ENCODE results near the gene IRAK2. TPM values are rescaled to one million over a fixed set of nuclear protein-coding genes. Genes with fewer than 3 reads are reported as not detected.
"Not testable (repeated sequence)": the region's sequence is repeated elsewhere in the genome, so short reads cannot be mapped to it uniquely, and the experiment has no call there.

IRAK2 gene
- total RNA-seq, 2 donors from 2014 or later, result 1.7 to 3.4 TPM

GRCh38 chr3:10155123-10155472 lies 9.6 kb upstream of the IRAK2 start:
- ATAC-seq (no peak), DNase-seq (no peak)
- intact Hi-C loops (cut with DNase I, micrococcal nuclease), result no loop called here

DNA sequence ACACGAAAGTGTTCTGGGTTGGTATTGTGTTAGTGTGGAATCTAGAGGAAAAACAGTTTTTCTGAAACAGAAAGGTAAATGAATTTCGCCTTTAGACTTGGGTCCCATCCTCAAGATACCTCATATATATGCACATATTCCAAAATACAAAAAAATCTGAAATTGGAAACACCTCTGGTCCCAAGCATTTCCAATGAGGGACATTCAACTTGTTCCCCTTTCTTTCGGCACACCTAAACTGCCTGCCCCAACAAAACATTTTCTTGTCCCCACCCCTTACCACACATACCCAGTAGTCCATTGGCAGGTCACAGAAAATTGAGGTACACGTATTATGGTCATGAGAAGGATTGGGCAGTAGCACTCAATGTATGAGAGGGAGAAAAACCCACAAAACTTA lies 9.1 kb upstream of the IRAK2 start:
- DNase-seq (no peak), ATAC-seq (no peak)
- intact Hi-C loops (cut with DNase I, micrococcal nuclease), result no loop called here

DNA sequence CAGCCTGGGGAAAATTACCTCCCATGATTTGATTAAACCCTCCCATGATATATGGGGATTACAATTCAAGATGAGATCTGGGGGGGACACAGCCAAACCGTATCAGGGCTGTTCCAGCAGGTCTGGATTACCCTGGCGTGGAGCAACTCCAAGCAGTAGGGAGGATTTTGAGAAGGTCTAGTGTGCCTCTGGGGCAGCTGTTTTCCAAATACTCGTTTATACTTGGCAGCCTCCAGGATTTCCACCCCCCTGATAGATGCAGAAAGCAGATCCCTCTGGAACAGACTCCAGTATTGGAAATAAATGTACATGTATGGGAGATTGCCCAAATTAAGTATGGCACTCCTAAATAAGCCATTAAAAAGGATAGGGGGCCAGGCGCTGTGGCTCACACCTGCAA lies 7.7 kb upstream of the IRAK2 start:
- ATAC-seq (no peak), DNase-seq (no peak)
- intact Hi-C loops (cut with DNase I, micrococcal nuclease), result no loop called here

DNA sequence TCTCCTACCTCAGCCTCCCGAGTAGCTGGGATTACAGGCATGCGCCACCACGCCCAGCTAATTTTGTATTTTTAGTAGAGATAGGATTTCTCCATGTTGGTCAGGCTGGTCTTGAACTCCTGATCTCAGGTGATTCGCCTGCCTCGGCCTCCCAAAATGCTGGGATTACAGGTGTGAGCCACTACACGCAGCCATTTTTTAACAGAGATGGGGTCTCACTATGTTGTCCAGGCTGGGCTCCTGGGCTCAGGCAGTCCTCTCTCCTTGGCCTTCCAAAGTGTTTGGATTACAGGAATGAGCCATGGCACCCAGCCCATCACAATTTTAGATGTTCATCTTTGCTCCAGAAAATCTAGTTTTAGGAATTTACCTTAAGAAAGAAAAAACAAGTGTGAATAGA lies 6.2 kb upstream of the IRAK2 start:
- DNase-seq; intact Hi-C loops (cut with DNase I, micrococcal nuclease); ATAC-seq: not testable (repeated sequence)

DNA sequence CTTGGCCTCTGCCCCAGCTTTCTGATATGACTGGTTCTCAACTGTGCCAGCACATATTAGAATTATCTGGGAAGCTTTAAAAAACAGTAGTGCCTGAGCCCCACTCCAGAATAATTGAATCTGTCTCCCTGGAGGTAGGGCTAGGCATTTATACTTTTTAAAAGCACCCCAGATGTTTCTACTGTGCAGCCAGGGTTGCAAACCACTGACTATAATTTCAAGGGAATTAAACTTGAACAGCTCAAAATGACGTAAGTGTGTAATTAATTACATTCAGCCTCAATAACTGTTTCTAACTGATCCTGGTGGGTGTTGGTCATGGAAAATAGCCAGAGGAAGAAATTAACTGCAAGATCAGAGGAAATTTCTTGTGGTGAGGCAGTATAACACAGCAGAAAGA lies 4.4 kb upstream of the IRAK2 start:
- ATAC-seq, result no peak
- intact Hi-C loops (cut with DNase I, micrococcal nuclease), result no loop called here
- no peak for DNase-seq

DNA sequence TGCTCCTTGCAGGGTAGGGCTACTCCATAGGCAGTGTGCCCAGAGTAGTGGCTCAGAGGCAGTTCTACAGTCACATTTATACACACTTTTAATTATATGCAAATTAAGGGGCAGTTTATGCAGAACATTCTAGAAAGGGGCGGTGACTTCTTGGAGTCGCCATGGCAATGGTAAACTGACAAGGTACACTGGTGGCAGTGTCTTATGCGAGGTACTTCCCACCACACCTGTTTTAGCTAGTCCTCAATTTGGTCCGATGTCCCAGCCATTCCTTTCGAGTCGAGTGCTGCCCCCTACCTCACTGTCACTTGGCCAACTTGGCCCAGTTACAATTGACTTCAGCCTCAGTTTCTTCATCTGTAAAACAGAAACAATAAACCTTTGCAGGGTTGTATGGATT lies 3.8 kb upstream of the IRAK2 start:
- intact Hi-C loops (cut with DNase I, micrococcal nuclease), result no loop called here
- no peak for ATAC-seq
- DNase-seq, result no peak

DNA sequence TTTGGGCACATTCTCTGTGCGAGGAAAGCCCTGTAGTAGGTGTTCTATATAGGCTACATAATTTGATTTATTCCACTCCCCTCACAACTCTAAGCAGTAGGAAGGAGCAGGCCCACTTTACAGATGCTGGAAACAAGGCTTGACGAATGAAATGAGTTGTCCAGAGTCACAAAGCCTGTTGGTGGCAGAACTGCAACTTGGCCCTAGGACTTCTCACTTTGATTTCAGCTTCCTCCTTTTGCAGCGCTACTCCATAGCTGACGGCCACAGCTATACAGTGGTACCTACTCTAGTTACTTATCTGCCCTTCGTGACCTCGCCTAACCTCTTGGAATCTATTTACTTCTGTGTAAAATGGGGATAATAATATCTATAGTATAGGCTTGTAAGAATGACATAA lies 2.5 kb upstream of the IRAK2 start:
- no peak for ATAC-seq
- DNase-seq, result no peak
- intact Hi-C loops (cut with DNase I, micrococcal nuclease), result no loop called here

DNA sequence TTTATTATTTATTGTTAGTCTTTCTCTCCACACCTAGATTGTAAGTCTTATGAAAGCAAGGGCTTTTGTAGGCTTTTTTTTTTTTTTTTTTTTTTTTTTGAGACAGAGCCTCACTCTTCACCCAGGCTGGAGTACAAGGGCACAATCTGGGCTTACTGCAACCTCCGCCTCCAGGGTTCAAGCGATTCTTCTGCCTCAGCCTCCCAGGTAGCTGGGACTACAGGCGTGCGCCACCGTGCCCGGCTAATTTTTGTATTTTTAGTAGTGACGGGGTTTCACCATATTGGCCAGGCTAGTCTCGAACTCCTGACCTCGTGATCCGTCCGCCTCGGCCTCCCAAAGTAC lies 546 bp upstream of the IRAK2 start:
- intact Hi-C loops (cut with DNase I, micrococcal nuclease), result loop anchor here in 1 of 2 donors (2.0 kb wide), 1 partner anchor 61 kb away; no protein-coding TSS in a partner anchor
- not testable (repeated sequence) for DNase-seq, ATAC-seq

GRCh38 chr3:10166213-10166604 lies 1.5 kb downstream of the IRAK2 start:
- no peak for ATAC-seq
- intact Hi-C loops (cut with DNase I, micrococcal nuclease), result no loop called here
- no peak for DNase-seq

DNA sequence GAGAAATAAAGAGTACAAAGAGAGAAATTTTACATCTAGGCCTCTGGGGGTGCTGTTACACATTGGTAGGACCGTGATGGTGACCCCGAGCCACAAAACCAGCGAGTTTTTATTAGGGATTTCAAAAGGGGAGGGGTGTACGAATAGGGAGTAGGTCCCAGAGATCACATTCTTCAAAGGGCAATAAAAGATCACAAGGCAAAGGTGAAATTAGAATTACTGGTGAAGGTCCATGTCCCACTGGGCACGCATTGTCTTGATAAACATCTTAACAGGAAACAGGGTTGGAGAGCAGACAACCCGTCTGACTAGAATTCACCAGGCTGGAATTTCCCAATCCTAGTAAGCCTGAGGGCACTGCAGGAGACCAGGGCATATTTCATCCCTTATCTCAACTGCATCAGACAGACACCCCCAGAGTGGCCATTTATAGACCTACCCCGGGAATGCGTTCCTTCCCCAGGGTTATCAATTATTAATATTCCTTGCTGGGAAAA lies 4.3 kb downstream of the IRAK2 start:
- DNase-seq (no peak), ATAC-seq (no peak)
- intact Hi-C loops (cut with DNase I, micrococcal nuclease), result no loop called here

DNA sequence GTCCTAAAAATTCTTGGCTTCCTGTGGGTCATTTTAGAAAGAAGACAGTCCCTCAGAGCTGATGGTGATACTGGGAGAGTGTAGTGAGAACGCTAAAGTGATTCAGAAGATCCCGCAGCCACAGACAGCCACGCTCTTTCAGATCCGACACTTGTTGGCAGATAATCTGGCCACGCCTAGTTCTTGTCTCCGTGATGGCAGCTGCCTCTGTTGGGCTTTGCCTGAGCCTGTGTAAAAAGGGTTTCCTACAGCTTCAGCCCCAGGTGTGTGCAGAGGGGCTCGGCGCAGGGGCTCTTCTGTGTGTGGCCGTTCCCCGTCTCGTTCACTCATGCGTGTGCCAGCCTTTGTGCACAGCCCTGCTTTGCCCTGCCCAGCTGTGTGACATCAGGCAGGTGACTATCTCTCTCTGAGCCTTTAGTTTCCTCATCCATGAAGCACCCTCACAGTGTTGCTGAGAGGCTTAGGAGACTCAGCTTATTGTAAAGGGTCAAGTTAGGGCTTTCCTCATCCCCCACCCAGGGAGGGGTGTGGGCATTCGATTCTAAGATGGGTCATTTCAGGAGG lies 6.3 kb downstream of the IRAK2 start:
- intact Hi-C loops (cut with DNase I, micrococcal nuclease), result no loop called here
- DNase-seq, result no peak
- ATAC-seq, result no peak

GRCh38 chr3:10173095-10173925 lies 8.6 kb downstream of the IRAK2 start:
- ATAC-seq (no peak), DNase-seq (no peak)
- intact Hi-C loops (cut with DNase I, micrococcal nuclease), result no loop called here

DNA sequence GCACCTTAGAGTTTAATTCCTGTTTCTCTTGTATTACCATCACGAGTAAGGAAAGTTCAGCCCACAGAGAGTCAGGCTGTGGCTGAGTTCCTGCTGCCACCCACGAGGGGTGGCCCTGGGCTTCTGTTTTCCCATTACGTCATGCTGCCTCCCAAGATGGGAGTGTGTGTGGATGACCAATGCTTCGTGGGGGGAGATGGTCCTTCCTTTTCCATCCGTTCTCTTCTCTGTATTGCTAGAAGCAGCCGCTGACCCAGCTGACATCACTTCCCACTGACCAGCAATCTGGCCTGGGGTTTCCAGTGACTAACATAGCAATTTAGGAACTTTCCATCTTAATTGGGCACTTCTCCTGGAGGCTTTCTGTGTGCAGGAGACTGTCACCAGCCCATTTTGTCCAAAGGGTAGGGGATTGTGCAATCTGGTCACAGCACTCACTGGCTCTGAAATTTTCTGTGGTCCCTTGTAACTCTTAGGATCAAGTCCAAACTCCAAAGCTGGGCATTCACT lies 9.3 kb downstream of the IRAK2 start:
- DNase-seq (peak in 1 of 2 donors; percentile 61), ATAC-seq (no peak)
- intact Hi-C loops (cut with DNase I, micrococcal nuclease), result no loop called here

- DNase-seq; intact Hi-C loops (cut with DNase I, micrococcal nuclease); ATAC-seq: not testable (repeated sequence)
Measured at GRCh38 chr3:10175334-10175733, 10.6 kb downstream of the IRAK2 start.

DNA sequence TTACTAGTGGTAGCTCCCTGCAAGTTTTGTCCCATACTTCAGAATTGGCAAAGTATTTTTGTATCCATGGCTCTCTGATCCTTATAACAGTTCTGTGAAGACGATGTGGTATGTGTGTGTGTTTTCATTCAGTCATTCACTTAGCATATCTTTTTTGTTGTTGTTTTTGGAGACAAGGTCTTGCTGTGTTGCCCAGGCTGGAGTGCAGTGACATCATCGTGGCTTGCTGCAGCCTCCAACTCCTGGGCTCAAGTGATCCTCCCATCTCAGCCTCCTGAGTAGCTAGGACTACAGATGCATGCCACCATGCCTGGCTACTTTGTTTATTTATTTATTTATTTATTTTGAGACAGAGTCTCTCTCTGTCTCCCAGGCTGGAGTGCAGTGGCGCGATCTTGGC lies 11.4 kb downstream of the IRAK2 start:
- DNase-seq; intact Hi-C loops (cut with DNase I, micrococcal nuclease); ATAC-seq: not testable (repeated sequence)

GRCh38 chr3:10177737-10178136 lies 13.0 kb downstream of the IRAK2 start:
- intact Hi-C loops (cut with DNase I, micrococcal nuclease), result no loop called here
- DNase-seq (no peak), ATAC-seq (no peak)

DNA sequence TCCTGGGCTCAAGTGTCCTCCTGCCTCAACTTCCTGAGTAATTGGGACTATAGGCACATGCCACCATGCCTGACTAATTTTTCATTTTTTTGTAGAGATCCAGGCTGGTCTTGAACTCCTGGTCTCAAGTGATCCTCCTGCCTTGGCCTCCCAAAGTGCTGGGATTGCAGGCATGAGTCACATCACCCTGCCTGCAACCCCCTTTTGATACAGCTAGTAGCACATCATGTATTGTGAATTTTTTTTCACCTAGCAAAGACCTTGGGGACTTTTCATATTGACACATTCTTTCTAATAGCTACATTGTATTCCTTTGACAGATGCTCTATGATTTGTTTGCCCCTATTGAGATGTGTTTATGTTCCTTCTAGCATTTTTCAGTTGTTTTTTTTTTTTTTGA lies 14.2 kb downstream of the IRAK2 start:
- DNase-seq (no peak), ATAC-seq (no peak)
- intact Hi-C loops (cut with DNase I, micrococcal nuclease), result no loop called here

DNA sequence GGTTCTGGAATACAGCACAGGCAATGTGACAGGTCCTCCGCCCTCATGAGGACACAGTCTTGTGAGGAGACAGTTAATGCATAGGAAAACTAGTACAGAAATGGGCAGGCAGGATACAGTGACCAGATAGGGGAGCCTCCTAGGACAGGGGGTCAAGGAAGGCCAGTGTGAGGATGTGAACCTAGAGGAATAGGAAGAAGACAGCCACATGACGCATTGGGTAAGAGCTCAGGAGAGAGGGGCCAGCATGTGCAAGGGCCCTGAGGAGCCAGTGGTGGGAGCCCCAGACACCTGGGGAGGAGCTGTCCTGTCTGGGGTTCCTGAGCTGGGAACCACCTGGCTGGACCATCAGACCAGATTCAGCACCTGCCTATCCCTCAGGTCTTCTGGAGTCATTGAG lies 15.6 kb downstream of the IRAK2 start:
- intact Hi-C loops (cut with DNase I, micrococcal nuclease), result no loop called here
- DNase-seq (no peak), ATAC-seq (no peak)

DNA sequence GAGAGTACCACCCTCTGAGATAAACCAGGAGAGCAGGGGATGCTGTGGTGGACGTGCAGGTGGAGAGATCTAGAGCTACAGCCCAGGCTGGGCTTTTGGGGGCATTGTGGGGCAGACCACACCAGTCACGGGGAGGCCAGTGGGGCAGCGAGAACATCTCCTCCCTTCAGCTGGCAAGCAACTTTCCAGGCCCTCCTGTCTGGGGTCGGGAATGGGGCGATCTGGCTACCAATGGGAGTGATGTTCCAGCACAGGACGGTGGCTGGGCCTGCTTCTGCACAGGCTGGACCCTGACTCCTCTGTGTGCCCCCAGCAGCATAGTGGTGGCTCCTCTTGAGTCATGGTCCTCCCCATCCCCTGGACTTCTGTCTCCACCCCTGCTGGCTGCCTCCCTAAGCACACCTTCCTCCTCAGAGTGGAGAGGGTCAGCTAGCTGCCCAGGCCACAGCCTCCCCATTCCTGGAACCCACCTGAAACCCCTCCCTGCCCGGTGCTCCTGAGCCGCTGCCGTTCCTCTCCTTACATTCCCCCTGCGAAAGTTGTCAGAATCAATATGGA lies 16.1 kb downstream of the IRAK2 start:
- intact Hi-C loops (cut with DNase I, micrococcal nuclease), result no loop called here
- ATAC-seq (no peak), DNase-seq (no peak)

DNA sequence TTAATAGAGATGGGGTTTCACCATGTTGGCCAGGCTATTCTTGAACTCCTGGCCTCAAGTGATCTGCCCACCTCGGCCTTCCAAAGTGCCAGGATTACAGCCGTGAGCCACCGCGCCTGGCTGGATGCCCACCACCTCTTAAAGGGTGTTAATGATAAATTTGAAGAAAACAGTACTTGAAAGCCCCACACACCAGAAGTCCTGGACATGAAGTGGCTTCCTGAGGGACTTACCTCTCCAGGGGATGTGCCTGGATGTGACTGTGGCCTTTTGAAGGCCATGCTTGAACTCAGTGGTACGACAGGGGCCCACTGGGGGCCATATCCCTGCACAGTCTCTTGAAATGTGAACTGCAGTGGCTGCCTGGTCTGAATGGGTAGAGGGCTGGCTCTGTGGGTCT lies 18.2 kb downstream of the IRAK2 start:
- ATAC-seq, result no peak
- intact Hi-C loops (cut with DNase I, micrococcal nuclease), result no loop called here
- no peak for DNase-seq

Measured in left colon (tissue), 2 donors.